GM11168 (cell line): ENCODE measurements around the gene RTP4.

ENCODE experiments used
- in situ Hi-C: fragments of 300-500 bp; cut with MboI; formaldehyde crosslinking; loops from one replicate; pipeline ENCODE4 v1.12.0; 2022; ENCODE audit warnings: low sequenced_read_pairs; ENCODE audit not compliant: unreplicated experiment

The RTP4 gene

GRCh38 chr3:187368251-187369088 is at the start of gene RTP4:
Gene RTP4, plus strand, starts transcription at chr3:187368385. Its CDS starts 57 bp downstream, at chr3:187368442.
- in situ Hi-C loops: no loop called here

- in situ Hi-C loops: loop anchor here (5.0 kb wide), 1 partner anchor 358 kb away; no protein-coding TSS in a partner anchor
Measured at GRCh38 chr3:187318819-187319616, 49.2 kb upstream of the RTP4 start.

GRCh38 chr3:187319699-187320302 is 48.4 kb upstream of the RTP4 start:
- in situ Hi-C loops: loop anchor here (5.0 to 10.0 kb wide), 2 partner anchors 275 to 358 kb away; no protein-coding TSS in a partner anchor

GRCh38 chr3:187321766-187322165 is 46.4 kb upstream of the RTP4 start:
- in situ Hi-C loops: loop anchor here (10.0 kb wide), 1 partner anchor 273 kb away; no protein-coding TSS in a partner anchor

- in situ Hi-C loops: loop anchor here (10.0 kb wide), 1 partner anchor 273 kb away; no protein-coding TSS in a partner anchor
Measured at GRCh38 chr3:187322291-187322690, 45.9 kb upstream of the RTP4 start.

GRCh38 chr3:187323091-187323490 is 45.1 kb upstream of the RTP4 start:
- in situ Hi-C loops: loop anchor here (10.0 kb wide), 1 partner anchor 272 kb away; no protein-coding TSS in a partner anchor

- in situ Hi-C loops: loop anchor here (10.0 kb wide), 1 partner anchor 269 kb away; no protein-coding TSS in a partner anchor
Measured at GRCh38 chr3:187325632-187326031, 42.6 kb upstream of the RTP4 start.

- in situ Hi-C loops: loop anchor here (10.0 kb wide), 1 partner anchor 267 kb away; no protein-coding TSS in a partner anchor
Measured at GRCh38 chr3:187327845-187328244, 40.3 kb upstream of the RTP4 start.

DNA sequence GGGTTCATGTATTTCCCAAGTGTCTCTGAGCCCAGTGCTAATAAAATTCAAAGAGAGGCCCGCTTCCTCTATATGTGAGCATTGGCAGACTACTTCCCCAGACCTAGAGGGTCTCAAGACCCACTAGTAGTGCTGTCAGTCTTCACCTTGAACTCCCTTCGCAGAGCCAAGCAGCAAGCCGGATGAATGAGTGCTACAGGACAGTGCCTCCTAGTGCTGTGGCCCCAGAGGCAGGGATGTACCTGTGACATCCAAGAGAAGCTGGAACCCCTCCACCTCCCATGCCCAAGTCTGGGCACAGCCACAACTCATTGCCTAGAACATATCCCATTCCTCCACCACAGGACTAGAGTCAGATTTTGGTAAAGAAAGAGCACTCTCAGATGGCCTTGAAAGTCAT is 39.5 kb upstream of the RTP4 start:
- in situ Hi-C loops: loop anchor here (10.0 kb wide), 1 partner anchor 266 kb away; no protein-coding TSS in a partner anchor

GRCh38 chr3:187334904-187335303 is 33.3 kb upstream of the RTP4 start:
- in situ Hi-C loops: no loop called here

DNA sequence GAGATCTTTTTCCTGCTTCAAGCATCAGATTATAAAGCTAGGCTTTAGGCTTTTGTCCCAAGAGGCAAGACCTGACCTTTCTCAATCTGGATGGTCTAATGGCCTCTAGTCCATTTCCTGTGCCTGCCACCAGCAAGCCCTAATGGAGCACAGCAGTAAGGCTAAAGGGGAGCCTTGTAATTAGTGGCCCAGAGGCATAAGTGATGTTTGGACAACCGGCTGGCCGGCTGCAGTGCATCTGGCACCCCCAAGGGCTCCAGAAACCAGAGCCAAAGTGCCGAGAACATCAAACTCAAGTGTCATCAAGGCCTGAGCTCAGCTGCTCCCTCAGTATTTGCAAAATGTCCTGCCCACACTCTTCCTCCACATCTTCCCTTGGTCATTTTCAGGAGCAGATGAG is 31.9 kb upstream of the RTP4 start:
- in situ Hi-C loops: no loop called here

DNA sequence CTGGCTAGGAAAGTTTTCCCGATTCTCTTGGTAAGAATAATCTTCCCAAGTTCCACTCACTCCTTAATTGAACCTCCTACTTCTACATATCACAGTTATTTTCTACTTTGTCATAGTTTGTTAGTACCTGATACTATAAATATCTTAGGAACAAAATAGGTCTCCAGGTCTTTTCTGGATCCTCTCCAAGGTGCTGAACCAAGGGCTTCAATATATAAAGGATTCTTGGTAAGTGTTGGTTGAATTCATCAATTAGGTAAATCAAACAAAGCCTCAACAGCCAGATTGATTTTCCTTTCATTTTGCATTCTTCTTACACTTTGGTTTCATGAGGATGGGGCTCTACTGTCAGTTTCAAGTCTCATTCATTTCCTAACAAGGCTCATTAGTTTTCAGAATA is 27.6 kb upstream of the RTP4 start:
- in situ Hi-C loops: no loop called here

- in situ Hi-C loops: no loop called here
Measured at GRCh38 chr3:187342255-187342654, 25.9 kb upstream of the RTP4 start.

DNA sequence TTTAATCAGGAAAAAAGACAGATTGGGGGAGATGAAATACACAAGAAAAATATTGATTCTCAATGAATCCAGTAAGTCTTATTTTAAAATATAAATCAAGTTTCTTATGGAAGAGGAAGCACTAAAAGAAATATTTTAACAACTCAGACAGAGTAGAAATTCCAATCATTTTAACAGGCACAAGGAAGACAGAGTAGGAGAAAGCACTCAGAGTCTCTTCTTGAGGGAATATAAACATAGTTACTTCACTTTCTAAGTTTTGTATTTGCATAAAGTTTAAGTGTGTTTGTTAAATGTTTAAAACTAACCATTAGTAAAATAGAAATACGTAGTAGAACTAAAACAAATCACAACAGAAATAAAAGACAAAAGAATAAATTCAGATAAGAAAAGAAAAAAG is 24.5 kb upstream of the RTP4 start:
- in situ Hi-C loops: no loop called here

GRCh38 chr3:187352581-187353575 is 15.3 kb upstream of the RTP4 start:
- in situ Hi-C loops: no loop called here

- in situ Hi-C loops: no loop called here
Measured at GRCh38 chr3:187358068-187358467, 10.1 kb upstream of the RTP4 start.

GRCh38 chr3:187359798-187360486 is 8.2 kb upstream of the RTP4 start:
- in situ Hi-C loops: no loop called here

GRCh38 chr3:187360596-187360995 is 7.6 kb upstream of the RTP4 start:
- in situ Hi-C loops: no loop called here

GRCh38 chr3:187361835-187362234 is 6.3 kb upstream of the RTP4 start:
- in situ Hi-C loops: no loop called here
